ENCODE measurements around the gene ZNF407.
"Not testable (repeated sequence)": the region's sequence is repeated elsewhere in the genome, so short reads cannot be mapped to it uniquely, and the experiment has no call there.

ZNF407 gene, protein sequence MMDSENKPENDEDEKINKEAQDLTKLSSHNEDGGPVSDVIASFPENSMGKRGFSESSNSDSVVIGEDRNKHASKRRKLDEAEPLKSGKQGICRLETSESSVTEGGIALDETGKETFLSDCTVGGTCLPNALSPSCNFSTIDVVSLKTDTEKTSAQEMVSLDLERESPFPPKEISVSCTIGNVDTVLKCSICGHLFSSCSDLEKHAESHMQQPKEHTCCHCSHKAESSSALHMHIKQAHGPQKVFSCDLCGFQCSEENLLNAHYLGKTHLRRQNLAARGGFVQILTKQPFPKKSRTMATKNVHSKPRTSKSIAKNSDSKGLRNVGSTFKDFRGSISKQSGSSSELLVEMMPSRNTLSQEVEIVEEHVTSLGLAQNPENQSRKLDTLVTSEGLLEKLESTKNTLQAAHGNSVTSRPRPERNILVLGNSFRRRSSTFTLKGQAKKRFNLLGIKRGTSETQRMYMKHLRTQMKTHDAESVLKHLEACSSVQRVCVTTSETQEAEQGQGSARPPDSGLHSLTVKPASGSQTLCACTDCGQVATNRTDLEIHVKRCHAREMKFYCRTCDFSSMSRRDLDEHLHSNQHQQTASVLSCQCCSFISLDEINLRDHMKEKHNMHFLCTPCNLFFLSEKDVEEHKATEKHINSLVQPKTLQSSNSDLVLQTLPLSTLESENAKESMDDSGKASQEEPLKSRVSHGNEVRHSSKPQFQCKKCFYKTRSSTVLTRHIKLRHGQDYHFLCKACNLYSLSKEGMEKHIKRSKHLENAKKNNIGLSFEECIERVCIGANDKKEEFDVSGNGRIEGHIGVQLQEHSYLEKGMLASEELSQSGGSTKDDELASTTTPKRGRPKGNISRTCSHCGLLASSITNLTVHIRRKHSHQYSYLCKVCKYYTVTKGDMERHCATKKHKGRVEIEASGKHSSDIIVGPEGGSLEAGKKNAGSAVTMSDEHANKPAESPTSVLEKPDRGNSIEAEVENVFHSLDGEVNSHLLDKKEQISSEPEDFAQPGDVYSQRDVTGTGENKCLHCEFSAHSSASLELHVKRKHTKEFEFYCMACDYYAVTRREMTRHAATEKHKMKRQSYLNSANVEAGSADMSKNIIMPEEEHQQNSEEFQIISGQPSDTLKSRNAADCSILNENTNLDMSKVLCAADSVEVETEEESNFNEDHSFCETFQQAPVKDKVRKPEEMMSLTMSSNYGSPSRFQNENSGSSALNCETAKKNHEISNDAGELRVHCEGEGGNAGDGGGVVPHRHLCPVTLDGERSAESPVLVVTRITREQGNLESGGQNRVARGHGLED (N-terminal part only)

DNA sequence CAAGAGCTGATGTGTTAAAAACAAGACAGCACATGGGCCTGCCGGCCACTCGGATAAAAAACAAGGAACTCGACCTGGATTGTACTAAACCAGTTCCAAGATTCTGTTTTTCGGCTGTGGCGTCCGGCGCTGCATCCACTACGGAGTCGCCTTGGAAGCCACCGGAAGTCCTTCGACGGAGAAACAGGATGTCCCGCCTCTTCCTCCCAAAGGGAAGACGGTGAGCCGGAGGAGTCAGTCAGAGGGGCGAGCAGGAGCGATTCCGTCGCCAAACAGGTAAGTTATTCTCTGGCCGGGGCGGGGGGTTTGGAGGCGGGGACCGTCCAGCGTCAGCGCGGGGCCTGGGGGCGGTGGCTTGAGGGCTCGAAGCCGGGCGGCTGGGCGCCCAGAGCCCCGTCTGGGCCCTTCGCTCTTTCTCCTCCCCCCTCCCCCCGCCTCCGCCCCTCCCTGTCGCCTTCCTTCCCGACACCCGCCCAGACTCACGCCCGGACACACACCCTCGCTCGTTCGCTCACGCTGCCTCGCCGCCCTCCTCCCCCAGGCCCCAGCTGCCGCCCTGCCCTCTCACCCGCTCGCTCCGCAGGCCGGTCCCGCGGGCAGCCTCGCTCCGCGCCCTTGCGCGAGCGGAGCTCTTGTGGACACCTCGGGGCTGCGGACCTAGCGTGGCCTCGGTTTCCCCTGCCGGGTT lies at the start of gene ZNF407:
Gene ZNF407 (plus strand): TSS at position 209 of the 688 bp plus-strand sequence. CDS start 33,150 bp downstream, outside the sequence.
- peak; percentile 88 for DNase-seq

- no peak for DNase-seq
Observed at GRCh38 chr18:74549591-74550104, 48.0 kb upstream of the ZNF407 start.

DNA sequence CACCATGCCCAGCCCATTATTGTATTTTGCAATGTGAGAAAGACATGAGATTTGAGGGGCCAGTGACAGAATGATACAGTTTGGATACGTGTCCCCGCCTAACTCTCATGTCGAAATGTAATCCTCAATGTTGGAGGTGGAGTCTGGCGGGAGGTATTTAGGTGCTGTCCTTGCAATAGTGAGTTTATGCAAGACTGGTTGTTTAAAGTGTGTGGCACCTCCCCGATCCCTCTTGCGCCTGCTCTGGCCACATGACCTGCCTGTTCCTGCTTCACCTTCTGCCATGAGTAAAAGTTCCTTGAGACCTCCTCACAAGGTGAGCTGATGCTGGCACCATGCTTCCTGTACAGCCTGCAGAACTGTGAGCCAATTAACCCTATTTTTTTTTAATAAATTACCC lies 46.8 kb upstream of the ZNF407 start:
- no peak for DNase-seq

- no peak for DNase-seq
Observed at GRCh38 chr18:74551452-74551851, 46.2 kb upstream of the ZNF407 start.

DNA sequence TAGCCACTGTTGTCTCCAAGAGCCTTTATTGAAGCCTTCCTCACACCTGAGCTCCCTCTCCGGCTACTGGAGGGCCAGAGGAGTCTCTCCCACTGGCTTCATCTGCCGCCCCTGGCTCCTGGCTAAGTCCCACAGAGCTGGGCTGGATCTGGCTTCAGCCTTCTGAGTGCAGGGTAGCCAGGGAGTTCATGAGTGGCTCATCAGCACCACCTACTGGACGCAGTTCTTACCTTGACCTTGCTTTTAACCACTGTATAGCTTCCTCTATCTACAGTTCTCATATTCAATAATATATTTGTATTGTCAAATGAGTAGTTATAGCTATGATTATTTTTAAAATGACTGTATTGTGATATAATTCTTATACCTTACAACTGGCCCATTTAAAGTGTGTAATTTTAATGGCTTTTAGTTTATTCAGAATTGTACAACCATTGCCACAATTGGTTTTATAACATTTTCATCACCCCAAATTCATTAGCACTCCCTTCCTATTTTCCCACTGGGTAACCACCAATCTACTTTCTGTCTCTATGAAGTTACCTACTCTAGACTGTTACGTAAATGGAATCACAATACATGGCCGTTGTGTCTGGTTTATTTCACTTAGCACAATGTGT lies 45.6 kb upstream of the ZNF407 start:
- DNase-seq, result peak; percentile 82

- DNase-seq, result no peak
Observed at GRCh38 chr18:74556126-74556525, 41.5 kb upstream of the ZNF407 start.

DNA sequence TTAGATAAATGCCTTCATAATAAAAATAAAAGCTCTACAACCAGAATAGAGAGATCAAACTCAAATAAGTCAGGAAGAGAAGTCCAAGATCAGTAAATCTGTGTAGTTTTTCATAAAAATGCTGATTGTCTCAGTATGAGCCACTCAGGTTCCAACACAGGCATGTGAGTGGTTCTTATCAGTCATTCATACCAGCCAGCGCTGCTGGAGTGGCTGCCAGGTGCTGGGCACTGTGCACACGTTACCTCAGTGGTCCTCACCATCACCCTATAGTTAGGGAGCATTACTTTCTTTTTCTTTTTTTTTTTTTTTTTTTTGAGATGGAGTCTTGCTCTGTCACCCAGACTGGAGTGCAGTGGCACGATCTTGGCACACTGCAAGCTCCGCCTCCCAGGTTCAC lies 39.6 kb upstream of the ZNF407 start:
- no peak for DNase-seq

GRCh38 chr18:74562131-74562730 lies 35.4 kb upstream of the ZNF407 start:
- no peak for DNase-seq

DNA sequence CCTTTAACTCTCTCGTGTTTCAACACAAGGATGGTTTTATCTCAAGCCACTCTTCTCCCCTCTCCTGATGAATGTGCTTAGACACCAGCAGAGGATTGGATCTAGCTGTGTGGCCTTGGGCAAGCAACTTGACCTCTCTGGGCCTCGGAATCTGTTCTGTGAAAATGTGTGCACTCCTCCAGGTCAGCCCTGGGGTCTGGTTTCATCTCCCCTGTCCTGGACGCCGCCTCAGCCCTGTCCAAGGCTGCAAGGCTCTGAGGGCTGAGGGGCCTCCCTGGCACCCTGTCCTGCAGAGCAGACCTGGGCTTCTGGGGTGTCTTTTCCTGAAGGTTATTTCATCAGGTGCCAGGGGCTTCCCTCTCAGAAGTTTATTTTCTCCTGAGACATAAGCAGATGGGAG lies 34.9 kb upstream of the ZNF407 start:
- DNase-seq, result no peak

GRCh38 chr18:74563999-74564398 lies 33.7 kb upstream of the ZNF407 start:
- DNase-seq, result no peak

DNA sequence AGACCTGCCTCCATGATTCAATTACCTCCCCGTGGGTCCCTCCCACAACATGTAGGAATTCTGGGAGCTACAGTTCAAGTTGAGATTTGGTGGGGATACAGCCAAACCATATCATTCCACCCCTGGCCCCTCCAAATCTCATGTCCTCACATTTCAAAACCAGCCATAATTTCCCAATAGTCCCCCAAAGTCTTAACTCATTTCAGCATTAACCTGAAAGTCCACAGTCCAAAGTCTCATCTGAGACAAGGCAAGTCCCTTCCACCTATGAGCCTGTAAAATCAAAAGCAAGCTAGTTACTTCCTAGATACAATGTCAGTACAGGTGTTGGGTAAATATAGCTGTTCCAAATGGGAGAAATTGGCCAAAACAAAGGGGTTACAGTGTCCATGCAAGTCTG lies 32.5 kb upstream of the ZNF407 start:
- DNase-seq, result not testable (repeated sequence)

DNA sequence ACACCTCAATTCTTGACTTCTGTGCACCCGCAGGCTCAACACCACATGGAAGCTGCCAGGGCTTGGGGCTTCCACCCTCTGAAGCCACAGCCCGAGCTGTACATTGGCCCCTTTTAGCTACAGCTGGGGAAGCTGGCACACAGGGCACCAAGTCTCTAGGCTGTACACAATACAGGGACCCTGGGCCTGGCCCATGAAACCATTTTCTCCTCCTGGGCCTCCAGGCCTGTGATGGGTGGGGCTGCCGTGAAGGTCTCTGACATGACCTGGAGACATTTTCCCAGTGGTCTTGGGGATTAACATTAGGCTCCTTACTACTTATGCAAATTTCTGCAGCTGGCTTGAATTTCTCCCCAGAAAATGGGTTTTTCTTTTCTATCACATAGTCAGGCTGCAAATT lies 31.7 kb upstream of the ZNF407 start:
- not testable (repeated sequence) for DNase-seq

DNA sequence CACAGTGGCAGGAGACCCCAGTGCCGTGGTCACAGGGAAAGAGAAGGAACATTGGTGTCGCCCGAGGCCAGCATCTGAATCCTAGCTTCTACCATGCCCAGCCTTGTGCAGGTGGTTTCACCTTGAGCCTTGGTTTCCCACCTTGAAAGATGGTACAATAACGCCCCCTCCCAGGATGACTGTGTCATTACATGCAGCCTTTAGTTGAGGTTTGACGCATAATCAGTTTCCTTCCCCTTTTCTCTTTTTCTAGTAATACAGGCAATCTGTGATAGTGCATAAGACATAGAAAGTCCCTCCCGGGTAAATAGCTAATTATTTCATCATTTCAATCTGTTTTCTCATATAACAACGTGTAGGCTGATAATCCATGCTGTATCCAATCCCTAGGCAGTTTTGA lies 29.8 kb upstream of the ZNF407 start:
- DNase-seq, result no peak

- DNase-seq, result no peak
Observed at GRCh38 chr18:74569401-74569800, 28.3 kb upstream of the ZNF407 start.

DNA sequence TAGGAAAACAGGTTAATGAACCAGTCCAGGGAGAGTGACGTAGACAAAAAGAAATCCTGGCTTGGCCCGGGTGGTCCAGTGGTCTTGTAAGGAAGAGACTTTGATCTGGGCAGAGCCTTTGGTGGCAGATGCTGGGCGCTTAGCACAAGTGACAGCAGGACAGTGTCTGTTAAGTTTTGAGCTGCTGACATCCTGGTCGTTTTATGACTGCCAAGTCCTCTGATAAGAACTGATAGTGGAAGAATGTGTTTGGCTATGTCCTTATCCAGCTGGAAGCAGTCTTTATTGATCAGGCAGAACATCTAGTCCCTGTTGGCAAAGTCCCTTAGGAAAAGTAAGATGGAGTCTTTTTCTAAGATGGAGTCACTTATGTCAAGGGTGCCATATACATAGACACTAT lies 27.4 kb upstream of the ZNF407 start:
- no peak for DNase-seq

DNA sequence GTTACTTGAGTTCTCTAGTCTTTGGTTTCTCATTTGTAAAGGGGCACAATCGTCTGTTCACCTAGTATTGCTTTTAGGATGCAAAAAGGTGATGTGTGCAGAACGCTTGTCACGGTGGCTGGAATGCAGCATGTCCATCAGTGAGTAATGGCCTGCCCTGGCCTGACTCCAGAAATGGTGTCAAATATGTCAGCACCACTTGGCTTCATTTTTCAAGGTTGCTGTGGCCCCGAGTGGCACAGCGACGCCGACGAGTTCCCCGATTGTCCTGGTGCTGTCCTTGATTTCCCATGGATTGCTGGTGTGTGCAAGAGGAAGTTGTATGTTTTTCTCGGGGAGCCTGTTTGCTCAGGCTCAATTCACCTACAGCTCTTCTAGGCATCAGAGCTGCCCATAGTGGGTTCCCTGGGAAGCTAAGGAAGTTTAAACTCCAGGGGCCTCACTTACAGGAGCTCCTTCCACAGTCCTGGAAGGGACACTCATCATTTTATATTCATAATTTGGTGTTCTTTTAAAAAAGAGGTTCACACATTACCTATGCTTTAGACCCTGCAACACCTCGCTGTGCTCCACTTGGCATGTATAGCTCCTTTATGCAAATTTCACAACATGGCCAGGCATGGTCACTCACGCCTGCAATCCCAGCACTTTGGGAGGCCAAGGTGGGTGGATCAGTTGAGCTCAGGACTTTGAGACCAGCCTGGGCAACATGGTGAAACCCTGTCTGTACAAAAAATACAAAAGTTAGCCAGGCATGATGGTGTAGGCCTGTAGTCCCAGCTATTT lies 25.6 kb upstream of the ZNF407 start:
- no peak for DNase-seq

DNA sequence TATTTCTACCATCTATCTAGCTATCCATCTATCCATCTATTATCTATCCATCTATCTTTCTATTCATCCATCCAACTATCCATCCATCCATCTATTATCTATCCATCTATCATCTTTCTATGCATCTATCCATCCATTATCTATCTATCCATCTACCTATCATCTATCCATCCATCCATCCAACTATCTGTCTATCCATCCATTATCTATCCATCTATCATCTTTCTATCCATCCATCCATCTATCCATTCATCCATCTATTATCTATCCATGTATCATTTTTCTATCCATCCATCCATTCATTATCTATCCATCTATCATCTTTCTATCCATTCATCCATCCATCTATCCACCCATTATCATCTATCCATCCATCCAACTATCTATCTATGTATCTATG lies 24.6 kb upstream of the ZNF407 start:
- DNase-seq, result no peak

DNA sequence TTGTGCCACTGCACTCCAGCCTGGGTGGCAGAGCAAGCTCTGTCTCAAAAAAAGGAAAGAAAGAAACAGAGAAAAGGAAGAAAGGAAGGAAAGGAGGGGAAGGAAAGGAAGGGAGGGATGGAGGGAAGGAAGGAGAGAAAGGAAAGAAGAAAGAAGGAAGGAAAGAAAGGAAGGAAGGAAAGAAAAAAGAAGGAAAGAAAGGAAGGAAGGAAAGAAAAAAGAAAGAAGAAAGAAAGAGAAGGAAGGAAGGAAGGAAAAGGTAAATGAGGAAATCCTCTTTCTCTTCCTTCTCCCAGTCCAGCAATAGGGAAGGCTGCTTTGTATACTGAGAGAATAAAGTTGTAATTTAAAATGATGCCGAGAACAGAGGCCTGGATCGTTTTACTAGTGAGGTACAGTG lies 22.8 kb upstream of the ZNF407 start:
- DNase-seq, result no peak

DNA sequence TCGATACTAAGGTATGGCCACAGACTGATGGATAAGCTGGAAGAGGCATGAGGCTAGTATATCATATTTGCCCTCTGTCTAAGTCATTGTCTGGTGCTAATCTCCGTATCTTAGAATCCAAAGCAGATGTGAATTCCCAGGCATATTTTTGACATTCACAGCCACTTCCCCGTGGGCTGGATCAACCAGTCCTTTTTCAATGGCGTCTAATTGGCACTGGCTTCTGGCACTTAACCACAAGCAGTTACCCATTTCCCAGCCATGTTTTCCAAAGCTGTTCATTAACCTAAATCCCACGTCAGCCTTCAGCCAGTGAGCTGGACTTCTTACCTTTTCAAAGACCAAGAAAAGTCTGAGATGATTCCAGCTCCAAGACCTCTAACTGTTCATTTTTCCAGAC lies 20.7 kb upstream of the ZNF407 start:
- no peak for DNase-seq

GRCh38 chr18:74579496-74580065 lies 18.1 kb upstream of the ZNF407 start:
- DNase-seq, result no peak

All from CD4-positive, alpha-beta T cell treated with Interleukin-6 for 4 hours (primary cell).